ENCODE data around the gene PARP14. TPM values are rescaled to one million over a fixed set of nuclear protein-coding genes. Genes with fewer than 3 reads are reported as not detected.

The PARP14 gene
- total RNA-seq, 1 experiment from 2014 or later: 21.8 TPM

- H2AFZ ChIP-seq (ENCODE audit: low read length): no peak overlapping the region
- H3K4me1 ChIP-seq (ENCODE audit: insufficient read depth, low read length): peaks cover 14% of the 10 kb centered on the region
- POLR2A ChIA-PET (ENCODE audit: unreplicated experiment): no interaction called here
- no peak for TF ChIP-seq EZH2 (IDR thresholded peaks at IDR 0.05; ENCODE audit: low read length, unreplicated experiment)
- no peak for TF ChIP-seq EZH2phosphoT487 (IDR thresholded peaks at IDR 0.05; ENCODE audit: borderline replicate concordance, low read length)
- TF ChIP-seq CTCF (conservative IDR thresholded peaks at IDR 0.05; ENCODE audit: low read depth, low read length): no peak
- no peaks in the 10 kb centered on the region for H3K36me3 ChIP-seq (ENCODE audit: low read depth, low read length)
- no peaks in the 10 kb centered on the region for H4K20me1 ChIP-seq (ENCODE audit: low read length)
- no peak overlapping the region for H3K9ac ChIP-seq (ENCODE audit: low read length)
- peak; percentile 56 for DNase-seq
- CTCF ChIA-PET: interaction anchor here (0.6 to 1.8 kb wide), 2 partner anchors 18 to 22 kb away, joined by 3 to 6 read pairs; no protein-coding TSS in a partner anchor
- H3K79me2 ChIP-seq (ENCODE audit: low read length): no peaks in the 10 kb centered on the region
- no TSS peak for BruUV-seq (replicated peaks)
- H3F3A ChIP-seq (ENCODE audit: low read length, unreplicated experiment): peaks cover 4% of the 10 kb centered on the region
- peak overlapping the region; percentile 15; the same call in 1 of the 2 replicates for H3K4me2 ChIP-seq (ENCODE audit: low read length)
- peak; percentile 85 for ATAC-seq
- H3K4me3 ChIP-seq (ENCODE audit: low read length): no peak overlapping the region
- H3K9me3 ChIP-seq (ENCODE audit: low read length): no peaks in the 10 kb centered on the region
- no peak overlapping the region for H3K27ac ChIP-seq (ENCODE audit: low read length)
- intact Hi-C loops (cut with micrococcal nuclease): no loop called here
- no peaks in the 10 kb centered on the region for H3K9me2 ChIP-seq (replicated peaks; ENCODE audit: low read length)
- no peaks in the 10 kb centered on the region for H3K27me3 ChIP-seq (ENCODE audit: low read length)
Measured at GRCh38 chr3:122776675-122777468, 96.2 kb downstream of the PARP14 start.

GRCh38 chr3:122777563-122777962, 96.9 kb downstream of the PARP14 start:
- Histone ChIP-seq H3K4me3 (ENCODE audit: low read length) (no peak overlapping the region), H3K9me3 (ENCODE audit: low read length) (no peaks in the 10 kb centered on the region), H3K79me2 (ENCODE audit: low read length) (no peaks in the 10 kb centered on the region), H4K20me1 (ENCODE audit: low read length) (no peaks in the 10 kb centered on the region), H3F3A (ENCODE audit: low read length, unreplicated experiment) (peaks cover 4% of the 10 kb centered on the region), H2AFZ (ENCODE audit: low read length) (no peak overlapping the region), H3K4me2 (ENCODE audit: low read length) (no peak overlapping the region), H3K4me1 (ENCODE audit: insufficient read depth, low read length) (peaks cover 14% of the 10 kb centered on the region), H3K27ac (ENCODE audit: low read length) (no peak overlapping the region), H3K36me3 (ENCODE audit: low read depth, low read length) (no peaks in the 10 kb centered on the region), H3K27me3 (ENCODE audit: low read length) (no peaks in the 10 kb centered on the region), H3K9me2 (replicated peaks; ENCODE audit: low read length) (no peaks in the 10 kb centered on the region), H3K9ac (ENCODE audit: low read length) (no peak overlapping the region)
- TF ChIP-seq CTCF (conservative IDR thresholded peaks at IDR 0.05; ENCODE audit: low read depth, low read length): no peak
- no peak; the same call in 1 of the 2 replicates for ATAC-seq
- no peak for DNase-seq
- intact Hi-C loops (cut with micrococcal nuclease): no loop called here
- POLR2A ChIA-PET (ENCODE audit: unreplicated experiment): no interaction called here
- no TSS peak for BruUV-seq (replicated peaks)
- CTCF ChIA-PET: interaction anchor here (0.6 to 1.8 kb wide), 2 partner anchors 23 to 116 kb away, joined by 3 to 6 read pairs; no protein-coding TSS in a partner anchor

Other genes starting within 250 kb of the PARP14 start
- 64.3 and 76.7 TPM in 2 replicates for gene KPNA1, start 165.9 kb upstream of the PARP14 start, total RNA-seq (2014; rRNA removed)
- 13.8 and 14.8 TPM in 2 replicates for gene PARP9, start 116.5 kb upstream of the PARP14 start, total RNA-seq (2014; rRNA removed)
- gene DTX3L, start 116.5 kb upstream of the PARP14 start, total RNA-seq (2014; rRNA removed): 11.1 and 11.9 TPM in 2 replicates
- not detected in 2 replicates for gene PARP15, start 103.2 kb upstream of the PARP14 start, total RNA-seq (2014; rRNA removed)
- gene HSPBAP1, start 113.0 kb downstream of the PARP14 start, total RNA-seq (2014; rRNA removed): 6.4 and 13.4 TPM in 2 replicates
- gene SLC49A4, start 114.2 kb downstream of the PARP14 start, total RNA-seq (2014; rRNA removed): 29.6 and 37.0 TPM in 2 replicates